GM10266 (cell line): Measurements from ENCODE around the gene PLA2G2F.

Experiments used
- DNase-seq: peaks from one replicate; pipeline ENCODE4 v3.0.0; 2012; ENCODE audit errors: extremely low spot score
- CTCF ChIP-seq: IDR thresholded peaks from 2 replicates; pipeline ENCODE4 v1.5.1; 2012; ENCODE audit warnings: mild to moderate bottlenecking, low read depth; ENCODE audit not compliant: control insufficient read depth, insufficient read depth; ENCODE audit errors: missing control alignments

PLA2G2F gene

GRCh38 chr1:20198918-20199317, 59.8 kb downstream of the PLA2G2F start:
- no peak for TF ChIP-seq CTCF
- no peak for DNase-seq

- DNase-seq, result no peak
- no peak for TF ChIP-seq CTCF
These were observed 60.3 kb downstream of the PLA2G2F start for GRCh38 chr1:20199403-20199802.

DNA sequence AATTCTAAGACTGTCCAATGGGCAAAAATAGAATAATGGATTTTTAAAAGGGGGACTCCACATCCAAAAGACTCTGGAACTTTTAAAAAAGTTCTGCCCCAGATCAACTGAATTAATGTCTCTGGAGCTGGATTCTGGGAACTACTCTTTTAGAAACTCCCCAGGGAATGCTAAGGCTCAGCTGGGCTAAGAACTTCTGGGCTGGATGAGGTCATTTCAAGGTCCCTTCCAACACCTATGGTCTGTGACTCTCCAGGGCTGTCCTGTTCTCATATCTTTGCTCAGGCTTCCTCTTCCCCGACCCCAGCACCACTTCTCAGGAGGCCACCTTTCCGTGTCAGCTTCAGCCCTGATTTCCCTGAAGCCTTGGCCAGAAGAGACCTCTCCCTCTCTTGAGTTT, 60.7 kb downstream of the PLA2G2F start:
- no peak for DNase-seq
- no peak for TF ChIP-seq CTCF
